Esophagus squamous epithelium (tissue), 5 donors: Measurements from ENCODE around the gene WDR48. TPM values are rescaled to one million over a fixed set of nuclear protein-coding genes. Genes with fewer than 3 reads are reported as not detected.

ENCODE experiments used
- DNase-seq: peaks from one replicate; lab custom pipeline; 2025; lab: John Stamatoyannopoulos, UW
- H3K27ac ChIP-seq, 4 donors: fragments of 200-600 bp; sonication (generic); one replicate each; pipeline ENCODE4 v1.5.1; 2016 to 2019; ENCODE audit warnings: mild to moderate bottlenecking in 1 of 4
- H3K27me3 ChIP-seq, 4 donors: fragments of 200-600 bp; sonication (generic); 1 replicate in 3 of 4; 2 replicates in 1 of 4; pipeline versions ENCODE4 v1.5.1 to v1.6.0; 2017 to 2021; ENCODE audit warnings: antibody characterized with exemption in 1 of 4
- H3K36me3 ChIP-seq, 3 donors: fragments of 200-600 bp; sonication (generic); one replicate each; pipeline ENCODE4 v1.5.1; 2016 to 2019
- H3K4me1 ChIP-seq, 3 donors: fragments of 200-600 bp; sonication (generic); one replicate each; pipeline ENCODE4 v1.5.1; 2017 to 2019
- H3K4me3 ChIP-seq, 4 donors: fragments of 200-600 bp; sonication (generic); 1 replicate in 3 of 4; 2 replicates in 1 of 4; pipeline ENCODE4 v1.5.1; 2016 to 2019; ENCODE audit warnings: mild to moderate bottlenecking in 2 of 4, moderate library complexity in 1 of 4
- H3K9me3 ChIP-seq, 3 donors: fragments of 200-600 bp; sonication (generic); one replicate each; pipeline ENCODE4 v1.5.1; 2016 to 2019
- CTCF ChIP-seq, 6 experiments: fragments of 450-650 bp in 4 of 6; fragments of 200-600 bp in 2 of 6; sonication (generic) in 2 of 6; IDR thresholded peaks; one replicate each; pipeline ENCODE4 v1.5.1; 2016 to 2019; ENCODE audit warnings: antibody characterized with exemption in 6 of 6, mild to moderate bottlenecking in 4 of 6, moderate library complexity in 4 of 6
- POLR2A ChIP-seq, 4 donors: fragments of 450-650 bp; IDR thresholded peaks; one replicate each; pipeline ENCODE4 v1.6.1; 2017; ENCODE audit warnings: antibody characterized with exemption in 4 of 4, mild to moderate bottlenecking in 4 of 4, moderate library complexity in 3 of 4
- WGBS, 2 donors: methylation state at CpG; one replicate each; pipeline ENCODE4 v1.1.5; 2018; 5-methylcytosine and 5-hydroxymethylcytosine counted together
- intact Hi-C: fragments of 100-400 bp; cut with DNase I; formaldehyde crosslinking; loops from one replicate; pipeline ENCODE4 v1.15.0; 2022
- total RNA-seq, 4 donors: library from RNA; depleted of rRNA; stranded (reverse); fragments of >200 nt; gene quantifications; one replicate each; pipeline ENCODE4 v1.1.0, GENCODE V29; 2016
- donor health status: DM: yes; HTN: yes; CAD: no.

Gene WDR48
- total RNA-seq, 4 donors from 2014 or later = 9.7 to 25.9 (median 19.4) TPM

GRCh38 chr3:39068556-39068955 is 16.7 kb downstream of the WDR48 start:
- Histone ChIP-seq H3K27ac (no peak overlapping the region), H3K4me1 (no peaks in the 10 kb centered on the region), H3K9me3 (no peaks in the 10 kb centered on the region), H3K36me3 (peaks cover 0 to 95% (median 5%) of the 10 kb centered on the region in 3 donors), H3K27me3 (no peaks in the 10 kb centered on the region), H3K4me3 (no peak overlapping the region)
- 68 to 75% methylated on average over 3 of the region's 3 CpGs for WGBS, 2 donors
- no peak for TF ChIP-seq POLR2A (IDR thresholded peaks at IDR 0.05)
- no peak for TF ChIP-seq CTCF (IDR thresholded peaks at IDR 0.05)
- DNase-seq = no peak
- intact Hi-C loops = no loop called here

GRCh38 chr3:39075910-39076309 is 24.1 kb downstream of the WDR48 start:
- Histone ChIP-seq H3K27ac (no peak overlapping the region), H3K4me1 (no peaks in the 10 kb centered on the region), H3K4me3 (no peak overlapping the region), H3K9me3 (no peaks in the 10 kb centered on the region), H3K27me3 (no peaks in the 10 kb centered on the region), H3K36me3 (peaks cover 6 to 98% (median 7%) of the 10 kb centered on the region in 3 donors)
- TF ChIP-seq CTCF (IDR thresholded peaks at IDR 0.05) (no peak), POLR2A (IDR thresholded peaks at IDR 0.05) (no peak)
- intact Hi-C loops = no loop called here
- DNase-seq = no peak
- WGBS, 2 donors = 93 to 95% methylated on average over 9 to 10 of the region's 10 CpGs

- Histone ChIP-seq H3K4me3 (no peak overlapping the region), H3K4me1 (no peaks in the 10 kb centered on the region), H3K27me3 (no peaks in the 10 kb centered on the region), H3K9me3 (no peaks in the 10 kb centered on the region), H3K27ac (no peak overlapping the region), H3K36me3 (peaks cover 6 to 91% (median 7%) of the 10 kb centered on the region in 3 donors)
- no peak for DNase-seq
- TF ChIP-seq CTCF (IDR thresholded peaks at IDR 0.05) (no peak), POLR2A (IDR thresholded peaks at IDR 0.05) (no peak)
- intact Hi-C loops = no loop called here
Observed at GRCh38 chr3:39079530-39079929, 27.7 kb downstream of the WDR48 start.

- no peaks in the 10 kb centered on the region for H3K27me3 ChIP-seq
- intact Hi-C loops = no loop called here
- no peaks in the 10 kb centered on the region for H3K9me3 ChIP-seq
- DNase-seq = no peak
- no peak for TF ChIP-seq CTCF (IDR thresholded peaks at IDR 0.05)
- no peak for TF ChIP-seq POLR2A (IDR thresholded peaks at IDR 0.05)
- no peak overlapping the region for H3K27ac ChIP-seq
- no peaks in the 10 kb centered on the region for H3K4me1 ChIP-seq
- H3K36me3 ChIP-seq = peaks cover 6 to 91% (median 7%) of the 10 kb centered on the region in 3 donors
- no peak overlapping the region for H3K4me3 ChIP-seq
Observed at GRCh38 chr3:39080026-39080425, 28.2 kb downstream of the WDR48 start.

GRCh38 chr3:39082666-39083313 is 31.0 kb downstream of the WDR48 start:
- Histone ChIP-seq H3K27ac (no peak overlapping the region), H3K9me3 (no peaks in the 10 kb centered on the region), H3K4me1 (no peaks in the 10 kb centered on the region), H3K36me3 (peaks cover 0 to 91% (median 4%) of the 10 kb centered on the region in 3 donors), H3K4me3 (no peak overlapping the region), H3K27me3 (no peaks in the 10 kb centered on the region)
- intact Hi-C loops = no loop called here
- 98% methylated on average over 4 of the region's 4 CpGs for WGBS, 2 donors
- no peak for DNase-seq
- TF ChIP-seq POLR2A (IDR thresholded peaks at IDR 0.05) = no peak
- TF ChIP-seq CTCF (IDR thresholded peaks at IDR 0.05) = no peak
